ENCODE measurements around the gene ZNF235.

Gene ZNF235

DNA sequence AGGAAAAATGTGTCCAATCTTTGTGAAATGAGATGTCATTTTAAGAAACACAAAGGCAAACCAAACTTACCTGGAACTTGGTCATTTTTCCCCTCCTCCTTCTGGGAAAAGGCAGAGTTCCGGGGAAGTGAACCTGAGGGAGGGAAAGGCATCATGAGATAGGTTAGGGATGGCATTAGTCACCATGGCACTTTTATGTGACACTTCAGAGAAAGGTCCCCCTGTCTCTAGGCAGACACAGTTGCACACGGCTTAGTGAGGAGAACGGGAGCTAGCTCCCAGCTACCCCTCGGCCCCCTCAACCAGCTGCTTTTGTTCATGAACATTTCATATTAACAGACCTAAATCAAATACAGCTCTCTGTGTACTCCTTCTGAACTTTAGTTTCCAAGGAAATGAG, 1.5 kb downstream of the ZNF235 start:
- in situ Hi-C loops (cut with HindIII; ENCODE audit: low sequenced_read_pairs), result no loop called here
- no peak for DNase-seq (ENCODE audit: low read depth)
- TF ChIP-seq, protein P1, sequence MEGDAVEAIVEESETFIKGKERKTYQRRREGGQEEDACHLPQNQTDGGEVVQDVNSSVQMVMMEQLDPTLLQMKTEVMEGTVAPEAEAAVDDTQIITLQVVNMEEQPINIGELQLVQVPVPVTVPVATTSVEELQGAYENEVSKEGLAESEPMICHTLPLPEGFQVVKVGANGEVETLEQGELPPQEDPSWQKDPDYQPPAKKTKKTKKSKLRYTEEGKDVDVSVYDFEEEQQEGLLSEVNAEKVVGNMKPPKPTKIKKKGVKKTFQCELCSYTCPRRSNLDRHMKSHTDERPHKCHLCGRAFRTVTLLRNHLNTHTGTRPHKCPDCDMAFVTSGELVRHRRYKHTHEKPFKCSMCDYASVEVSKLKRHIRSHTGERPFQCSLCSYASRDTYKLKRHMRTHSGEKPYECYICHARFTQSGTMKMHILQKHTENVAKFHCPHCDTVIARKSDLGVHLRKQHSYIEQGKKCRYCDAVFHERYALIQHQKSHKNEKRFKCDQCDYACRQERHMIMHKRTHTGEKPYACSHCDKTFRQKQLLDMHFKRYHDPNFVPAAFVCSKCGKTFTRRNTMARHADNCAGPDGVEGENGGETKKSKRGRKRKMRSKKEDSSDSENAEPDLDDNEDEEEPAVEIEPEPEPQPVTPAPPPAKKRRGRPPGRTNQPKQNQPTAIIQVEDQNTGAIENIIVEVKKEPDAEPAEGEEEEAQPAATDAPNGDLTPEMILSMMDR (IDR thresholded peaks at IDR 0.05; ENCODE audit: low read depth, low read length, missing control alignments), result no peak
- H3K4me3 ChIP-seq (ENCODE audit: low read depth, low read length), result peak overlapping the region; percentile 54

DNA sequence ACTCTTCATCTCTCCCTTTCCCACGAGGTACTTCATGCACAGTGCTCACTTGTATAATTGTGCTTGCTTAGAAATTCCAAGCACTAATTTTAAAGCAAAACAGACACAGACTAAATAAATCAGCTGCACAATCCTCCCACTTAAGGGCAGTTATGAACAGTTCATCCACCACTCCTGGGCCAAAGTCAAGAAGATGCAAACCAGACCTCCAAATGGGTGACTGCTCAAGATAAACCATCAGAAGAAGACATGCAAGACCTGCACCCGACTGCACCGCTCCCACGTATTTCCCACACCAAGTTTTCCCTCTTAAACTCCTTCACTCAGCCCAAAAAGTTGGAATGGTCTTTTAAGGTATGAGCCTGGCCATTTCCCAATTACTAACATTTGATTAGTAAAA, 19.9 kb downstream of the ZNF235 start:
- no peak for DNase-seq (ENCODE audit: low read depth)
- in situ Hi-C loops (cut with HindIII; ENCODE audit: low sequenced_read_pairs), result no loop called here
- no peak overlapping the region for H3K4me3 ChIP-seq (ENCODE audit: low read depth, low read length)
- TF ChIP-seq, protein P1 (IDR thresholded peaks at IDR 0.05; ENCODE audit: low read depth, low read length, missing control alignments), result no peak

DNA sequence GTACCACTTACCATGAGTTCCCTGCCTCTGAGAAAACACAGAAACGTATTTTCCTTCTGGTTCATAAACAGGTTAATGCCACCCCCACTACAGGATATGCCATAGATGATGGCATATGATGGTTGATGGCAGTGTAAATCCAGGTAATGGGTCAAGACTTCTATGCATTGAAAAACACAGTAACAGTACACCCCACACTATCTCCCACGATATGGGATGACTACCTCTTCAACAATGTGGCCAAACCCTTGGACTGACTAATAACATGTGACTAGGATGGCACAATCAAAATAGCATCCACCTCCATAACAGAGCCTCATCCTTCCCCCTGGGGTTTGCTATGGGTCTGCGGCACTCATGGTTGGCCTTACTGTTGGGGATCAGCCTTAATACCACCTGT, 22.0 kb downstream of the ZNF235 start:
- TF ChIP-seq, protein P1 (IDR thresholded peaks at IDR 0.05; ENCODE audit: low read depth, low read length, missing control alignments), result no peak
- no peak for DNase-seq (ENCODE audit: low read depth)
- in situ Hi-C loops (cut with HindIII; ENCODE audit: low sequenced_read_pairs), result no loop called here
- no peak overlapping the region for H3K4me3 ChIP-seq (ENCODE audit: low read depth, low read length)

DNA sequence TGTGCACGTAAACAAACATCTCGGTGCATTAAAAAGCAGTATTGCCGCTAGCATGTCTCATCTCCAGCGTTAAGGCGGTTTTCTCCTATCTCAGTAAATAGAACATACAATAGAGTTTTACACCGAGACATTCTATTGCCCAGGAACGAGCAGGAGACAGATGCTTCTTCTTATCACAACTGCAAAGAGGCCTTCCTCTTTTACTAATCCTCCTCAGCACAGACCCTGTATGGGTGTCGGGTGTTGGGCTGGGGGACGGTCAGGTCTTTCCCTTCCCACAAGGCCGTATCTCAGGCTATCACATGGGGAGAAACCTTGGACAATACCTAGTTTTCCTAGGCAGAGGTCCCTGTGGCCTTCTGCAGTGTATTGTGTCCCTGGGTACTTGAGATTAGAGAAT, 23.9 kb downstream of the ZNF235 start:
- DNase-seq (ENCODE audit: low read depth), result no peak
- no peak overlapping the region for H3K4me3 ChIP-seq (ENCODE audit: low read depth, low read length)
- TF ChIP-seq, protein P1 (IDR thresholded peaks at IDR 0.05; ENCODE audit: low read depth, low read length, missing control alignments), result no peak
- in situ Hi-C loops (cut with HindIII; ENCODE audit: low sequenced_read_pairs), result no loop called here

DNA sequence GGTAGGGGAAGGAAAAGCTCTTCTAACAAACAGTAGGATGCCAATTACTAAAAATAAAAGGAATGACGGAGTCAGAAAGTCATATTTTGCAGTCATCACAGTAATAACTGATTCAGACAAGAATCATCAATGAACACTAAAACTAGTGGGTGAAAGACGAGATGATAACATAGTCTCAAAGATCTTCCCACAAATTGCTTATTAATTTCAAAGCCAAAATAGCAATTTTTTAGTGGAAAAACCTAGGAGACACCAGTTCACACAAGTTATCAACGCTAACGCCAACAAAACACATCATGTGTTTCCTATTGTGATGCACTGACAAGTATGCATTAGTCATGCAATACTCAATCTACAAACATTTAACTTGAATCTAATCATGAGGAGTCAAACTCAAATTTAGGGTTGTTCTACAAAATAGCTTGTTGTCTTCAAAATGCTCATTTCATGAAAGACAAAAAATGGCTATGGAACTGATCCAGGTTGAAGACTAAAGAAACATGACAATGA, 26.6 kb downstream of the ZNF235 start:
- no peak overlapping the region for H3K4me3 ChIP-seq (ENCODE audit: low read depth, low read length)
- no peak for DNase-seq (ENCODE audit: low read depth)
- TF ChIP-seq, protein P1 (IDR thresholded peaks at IDR 0.05; ENCODE audit: low read depth, low read length, missing control alignments), result no peak
- in situ Hi-C loops (cut with HindIII; ENCODE audit: low sequenced_read_pairs), result no loop called here

DNA sequence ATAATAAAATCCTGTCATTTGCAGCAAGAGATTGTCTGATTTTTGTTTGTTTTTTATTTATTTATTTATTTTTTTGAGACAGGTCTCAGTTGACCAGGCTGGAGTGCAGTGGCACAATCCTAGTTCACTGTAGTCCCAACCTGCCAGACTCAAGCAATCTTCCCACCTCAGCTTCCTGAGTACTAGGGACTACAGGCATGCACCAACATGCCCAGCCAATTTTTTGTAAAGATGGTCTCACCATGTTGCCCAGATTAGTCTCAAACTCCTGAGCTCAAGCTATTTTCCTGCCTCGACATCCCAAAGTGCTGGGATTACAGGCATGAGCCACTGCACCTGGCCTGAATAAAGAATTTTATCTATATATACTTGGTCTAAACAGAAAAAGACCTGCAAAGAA, 27.5 kb downstream of the ZNF235 start:
- in situ Hi-C loops (cut with HindIII; ENCODE audit: low sequenced_read_pairs), result no loop called here
- no peak overlapping the region for H3K4me3 ChIP-seq (ENCODE audit: low read depth, low read length)
- DNase-seq (ENCODE audit: low read depth), result no peak
- TF ChIP-seq, protein P1 (IDR thresholded peaks at IDR 0.05; ENCODE audit: low read depth, low read length, missing control alignments), result no peak

Measured in astrocyte of the cerebellum (primary cell).